Measurements from ENCODE around the gene CLIC5. TPM values are rescaled to one million over a fixed set of nuclear protein-coding genes. Genes with fewer than 3 reads are reported as not detected.

Gene CLIC5
- total RNA-seq, 1 experiment from 2014 or later, result 0.20 TPM

GRCh38 chr6:45983062-45983461 lies 32.6 kb downstream of the CLIC5 start:
- Mint-ChIP-seq H3K36me3 (ENCODE audit: insufficient read depth in 1 of 3, low read depth in 3 of 3) (no peaks in the 10 kb centered on the region), H3K27me3 (ENCODE audit: low read depth) (no peaks in the 10 kb centered on the region), H3K4me1 (no peaks in the 10 kb centered on the region; a peak in 1 of 4 replicates), H3K27ac (no peak overlapping the region; a peak in 1 of 7 replicates), H3K9me3 (no peaks in the 10 kb centered on the region; a peak in 1 of 5 replicates), H3K4me3 (no peak overlapping the region)
- no peak for DNase-seq
- Histone ChIP-seq H2BK20ac (ENCODE audit: low read depth, low read length, poor library complexity, severe bottlenecking) (no peak overlapping the region), H3K4me2 (ENCODE audit: insufficient read depth, insufficient read length, low read length) (no peak overlapping the region), H2BK15ac (ENCODE audit: low read depth, low read length) (no peak overlapping the region), H3K4ac (ENCODE audit: low read depth, low read length) (no peak overlapping the region), H3K79me2 (ENCODE audit: insufficient read depth, low read length) (no peaks in the 10 kb centered on the region), H2BK12ac (ENCODE audit: insufficient read length, low read depth, low read length) (no peak overlapping the region), H3K27ac (ENCODE audit: insufficient read length, low read depth, low read length) (no peak overlapping the region), H3K4me1 (ENCODE audit: insufficient read depth, low read length) (no peaks in the 10 kb centered on the region), H3K79me1 (ENCODE audit: insufficient read depth, low read depth, low read length, poor library complexity, severe bottlenecking) (no peaks in the 10 kb centered on the region), H3K23ac (ENCODE audit: insufficient read length, low read depth, low read length) (no peak overlapping the region), H4K91ac (ENCODE audit: insufficient read length, low read depth, low read length) (no peak overlapping the region), H4K8ac (replicated peaks; ENCODE audit: insufficient read length, low read depth, low read length) (no peak overlapping the region), H4K20me1 (ENCODE audit: control insufficient read depth, insufficient read depth, insufficient read length) (no peaks in the 10 kb centered on the region), H3K27me3 (ENCODE audit: insufficient read depth, low read length) (no peaks in the 10 kb centered on the region), H3T11ph (ENCODE audit: low read length) (no peak overlapping the region), H3K18ac (ENCODE audit: insufficient read length, low read depth, low read length) (no peak overlapping the region), H3K56ac (ENCODE audit: insufficient read length, low read depth, low read length) (no peak overlapping the region), H2AK5ac (ENCODE audit: insufficient read length, low read length) (no peak overlapping the region), H3K23me2 (ENCODE audit: insufficient read length, low read depth, low read length, poor library complexity, severe bottlenecking) (no peaks in the 10 kb centered on the region), H2BK5ac (ENCODE audit: insufficient read length, low read length) (no peak overlapping the region), H3K14ac (ENCODE audit: insufficient read depth, low read length) (no peak overlapping the region), H3K9me3 (ENCODE audit: control insufficient read depth, low read depth, low read length) (no peaks in the 10 kb centered on the region), H3K9ac (ENCODE audit: extremely low read depth, insufficient read length, low read length) (no peak overlapping the region), H2AFZ (ENCODE audit: low read length) (no peak overlapping the region), H4K5ac (ENCODE audit: insufficient read length, low read depth, low read length) (no peak overlapping the region), H2BK120ac (ENCODE audit: low read depth, low read length, poor library complexity, severe bottlenecking) (no peak overlapping the region)
- WGBS (ENCODE audit: extremely low coverage, insufficient read length, low lambda C conversion rate), result no CpG with 5 or more reads among the region's 1 CpG
- TF ChIP-seq, protein P1, sequence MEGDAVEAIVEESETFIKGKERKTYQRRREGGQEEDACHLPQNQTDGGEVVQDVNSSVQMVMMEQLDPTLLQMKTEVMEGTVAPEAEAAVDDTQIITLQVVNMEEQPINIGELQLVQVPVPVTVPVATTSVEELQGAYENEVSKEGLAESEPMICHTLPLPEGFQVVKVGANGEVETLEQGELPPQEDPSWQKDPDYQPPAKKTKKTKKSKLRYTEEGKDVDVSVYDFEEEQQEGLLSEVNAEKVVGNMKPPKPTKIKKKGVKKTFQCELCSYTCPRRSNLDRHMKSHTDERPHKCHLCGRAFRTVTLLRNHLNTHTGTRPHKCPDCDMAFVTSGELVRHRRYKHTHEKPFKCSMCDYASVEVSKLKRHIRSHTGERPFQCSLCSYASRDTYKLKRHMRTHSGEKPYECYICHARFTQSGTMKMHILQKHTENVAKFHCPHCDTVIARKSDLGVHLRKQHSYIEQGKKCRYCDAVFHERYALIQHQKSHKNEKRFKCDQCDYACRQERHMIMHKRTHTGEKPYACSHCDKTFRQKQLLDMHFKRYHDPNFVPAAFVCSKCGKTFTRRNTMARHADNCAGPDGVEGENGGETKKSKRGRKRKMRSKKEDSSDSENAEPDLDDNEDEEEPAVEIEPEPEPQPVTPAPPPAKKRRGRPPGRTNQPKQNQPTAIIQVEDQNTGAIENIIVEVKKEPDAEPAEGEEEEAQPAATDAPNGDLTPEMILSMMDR (conservative IDR thresholded peaks at IDR 0.05), result no peak

Measured in H9 (cell line).